ENCODE results near the gene RAC2.

DNA sequence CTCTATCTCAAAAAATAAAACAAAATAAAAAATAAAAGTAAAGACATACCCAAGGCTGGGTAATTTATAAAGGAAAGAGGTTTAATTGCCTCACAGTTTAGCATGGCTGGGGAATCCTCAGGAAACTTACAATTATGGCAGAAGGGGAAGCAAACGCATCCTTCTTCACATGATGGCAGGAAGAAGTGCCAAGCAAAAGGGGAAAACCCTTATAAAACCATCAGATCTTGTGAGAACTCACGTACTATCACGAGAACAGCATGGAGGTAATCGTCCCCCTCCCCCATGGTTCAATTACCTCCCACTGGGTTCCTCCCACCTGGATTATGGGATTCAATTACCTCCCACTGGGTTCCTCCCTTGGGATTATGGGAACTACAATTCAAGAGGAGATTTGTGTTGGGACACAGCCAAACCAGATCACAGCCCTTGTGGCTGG is 23.5 kb downstream of the RAC2 start:
- TF ChIP-seq EZH2phosphoT487 (IDR thresholded peaks at IDR 0.05; ENCODE audit: low read depth, severe bottlenecking, unreplicated experiment): no peak
- TF ChIP-seq, protein P1, sequence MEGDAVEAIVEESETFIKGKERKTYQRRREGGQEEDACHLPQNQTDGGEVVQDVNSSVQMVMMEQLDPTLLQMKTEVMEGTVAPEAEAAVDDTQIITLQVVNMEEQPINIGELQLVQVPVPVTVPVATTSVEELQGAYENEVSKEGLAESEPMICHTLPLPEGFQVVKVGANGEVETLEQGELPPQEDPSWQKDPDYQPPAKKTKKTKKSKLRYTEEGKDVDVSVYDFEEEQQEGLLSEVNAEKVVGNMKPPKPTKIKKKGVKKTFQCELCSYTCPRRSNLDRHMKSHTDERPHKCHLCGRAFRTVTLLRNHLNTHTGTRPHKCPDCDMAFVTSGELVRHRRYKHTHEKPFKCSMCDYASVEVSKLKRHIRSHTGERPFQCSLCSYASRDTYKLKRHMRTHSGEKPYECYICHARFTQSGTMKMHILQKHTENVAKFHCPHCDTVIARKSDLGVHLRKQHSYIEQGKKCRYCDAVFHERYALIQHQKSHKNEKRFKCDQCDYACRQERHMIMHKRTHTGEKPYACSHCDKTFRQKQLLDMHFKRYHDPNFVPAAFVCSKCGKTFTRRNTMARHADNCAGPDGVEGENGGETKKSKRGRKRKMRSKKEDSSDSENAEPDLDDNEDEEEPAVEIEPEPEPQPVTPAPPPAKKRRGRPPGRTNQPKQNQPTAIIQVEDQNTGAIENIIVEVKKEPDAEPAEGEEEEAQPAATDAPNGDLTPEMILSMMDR (IDR thresholded peaks at IDR 0.05; ENCODE audit: poor library complexity): no peak
